OCI-LY1 (cell line): ENCODE results near the gene TBCD.

Experiments
- CTCF ChIP-seq: fragments of 200-600 bp; sonication (generic), shearing (Covaris generic); IDR thresholded peaks from 2 replicates; pipeline ENCODE4 v1.5.1; 2017; ENCODE audit warnings: mild to moderate bottlenecking, antibody characterized with exemption, low read length, moderate library complexity, mixed read lengths
- EZH2 ChIP-seq: fragments of 200-600 bp; sonication (generic), shearing (Covaris generic); IDR thresholded peaks from 2 replicates; pipeline ENCODE4 v1.8.0; 2017; ENCODE audit warnings: borderline replicate concordance, mixed run types, mild to moderate bottlenecking, antibody characterized with exemption, low read length, moderate library complexity, mixed read lengths

DNA sequence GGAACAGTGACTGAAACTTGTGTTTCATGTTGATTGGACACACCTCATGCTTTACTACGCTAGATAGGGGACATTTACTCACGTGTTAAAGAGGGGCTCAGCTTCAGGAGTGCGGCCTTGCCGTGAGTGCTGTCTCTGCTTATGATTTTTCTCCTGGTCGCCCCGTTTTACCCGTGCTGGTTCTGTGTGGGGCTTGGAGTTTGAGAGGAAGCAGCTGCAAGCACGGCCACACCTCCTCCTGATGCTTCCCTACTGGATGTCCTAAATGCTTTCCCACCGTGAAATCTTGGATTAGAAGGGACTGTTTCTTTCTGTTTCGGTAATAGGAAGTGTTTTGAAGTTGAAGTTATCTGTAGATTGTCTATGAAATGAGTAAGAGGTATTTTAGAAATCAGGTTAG is 141.9 kb downstream of the TBCD start:
- TF ChIP-seq CTCF (no peak), EZH2 (no peak)
